Tibial nerve (tissue), 4 donors: Measurements from ENCODE around the gene DNASE1L1. TPM values are rescaled to one million over a fixed set of nuclear protein-coding genes. Genes with fewer than 3 reads are reported as not detected.
A peak's percentile ranks its signal among the peaks of the same experiment; 100 is the strongest.

ENCODE experiments used
- DNase-seq, 2 donors: peaks; one replicate each; pipeline ENCODE4 v3.0.0-alpha.2; 2019; ENCODE audit warnings: low spot score in 2 of 2
- H3K27ac ChIP-seq, 4 donors: fragments of 200-600 bp; sonication (generic) in 3 of 4; one replicate each; pipeline ENCODE4 v1.5.1; 2017 to 2019; ENCODE audit warnings: mild to moderate bottlenecking in 1 of 4
- H3K27me3 ChIP-seq, 2 donors: fragments of 200-600 bp; sonication (generic) in 1 of 2; one replicate each; pipeline versions ENCODE4 v1.5.1 to v1.6.0; 2017 to 2019
- H3K36me3 ChIP-seq, 3 donors: fragments of 200-600 bp; sonication (generic); one replicate each; pipeline ENCODE4 v1.5.1; 2018 to 2019
- H3K4me1 ChIP-seq, 4 donors: fragments of 200-600 bp; sonication (generic) in 3 of 4; one replicate each; pipeline ENCODE4 v1.5.1; 2017 to 2019
- H3K4me3 ChIP-seq, 4 donors: fragments of 200-600 bp; sonication (generic) in 3 of 4; one replicate each; pipeline ENCODE4 v1.5.1; 2017 to 2019; ENCODE audit warnings: mild to moderate bottlenecking in 1 of 4, moderate library complexity in 1 of 4
- H3K9me3 ChIP-seq, 4 donors: fragments of 200-600 bp; sonication (generic) in 3 of 4; one replicate each; pipeline ENCODE4 v1.5.1; 2017 to 2019
- CTCF ChIP-seq, 5 experiments: fragments of 200-600 bp in 3 of 5; fragments of 450-650 bp in 2 of 5; sonication (generic) in 3 of 5; IDR thresholded peaks; one replicate each; pipeline ENCODE4 v1.5.1; 2016 to 2019; ENCODE audit warnings: antibody characterized with exemption in 5 of 5, mild to moderate bottlenecking in 3 of 5, moderate library complexity in 2 of 5
- EP300 ChIP-seq, 2 donors: sonication (generic); formaldehyde crosslinking; IDR thresholded peaks; one replicate each; pipeline ENCODE4 v1.6.1; 2017; ENCODE audit warnings: antibody characterized with exemption in 2 of 2, mild to moderate bottlenecking in 1 of 2
- POLR2A ChIP-seq, 2 donors: fragments of 450-650 bp; IDR thresholded peaks; one replicate each; pipeline ENCODE4 v1.6.1; 2017; ENCODE audit warnings: antibody characterized with exemption in 2 of 2, mild to moderate bottlenecking in 2 of 2, moderate library complexity in 2 of 2
- WGBS, 2 donors: methylation state at CpG; one replicate each; pipeline ENCODE4 v1.1.5; 2018; 5-methylcytosine and 5-hydroxymethylcytosine counted together
- total RNA-seq, 4 donors: library from RNA; depleted of rRNA; stranded (reverse); fragments of >200 nt; gene quantifications; one replicate each; pipeline ENCODE4 v1.1.0, GENCODE V29; 2016

The DNASE1L1 gene
- total RNA-seq, 4 donors from 2014 or later = 21.4 to 36.0 (median 28.6) TPM

GRCh38 chrX:154366666-154367055 lies 42.4 kb downstream of the DNASE1L1 start:
- Histone ChIP-seq H3K27me3 (no peaks in the 10 kb centered on the region), H3K36me3 (peaks cover 0 to 62% (median 10%) of the 10 kb centered on the region in 3 donors), H3K9me3 (no peaks in the 10 kb centered on the region), H3K4me1 (peaks cover 0 to 33% (median 14%) of the 10 kb centered on the region in 4 donors), H3K27ac (peak overlapping the region in 2 of 4 donors; percentile 96 to 97), H3K4me3 (no peak overlapping the region)
- TF ChIP-seq CTCF (IDR thresholded peaks at IDR 0.05) = no peak
- no peak for TF ChIP-seq EP300 (IDR thresholded peaks at IDR 0.05)
- no peak for TF ChIP-seq POLR2A (IDR thresholded peaks at IDR 0.05)
- DNase-seq = no peak
- WGBS, 2 donors = 62 to 70% methylated on average over 8 to 11 of the region's 11 CpGs

GRCh38 chrX:154365997-154366665 lies 42.9 kb downstream of the DNASE1L1 start:
- H3K9me3 ChIP-seq = no peaks in the 10 kb centered on the region
- WGBS, 2 donors = 80 to 82% methylated on average over 12 to 25 of the region's 32 CpGs
- DNase-seq = no peak
- TF ChIP-seq CTCF (IDR thresholded peaks at IDR 0.05) (no peak), EP300 (IDR thresholded peaks at IDR 0.05) (no peak), POLR2A (IDR thresholded peaks at IDR 0.05) (no peak)
- peak overlapping the region in 2 of 4 donors; percentile 96 to 97 for H3K27ac ChIP-seq
- peaks cover 0 to 33% (median 14%) of the 10 kb centered on the region in 4 donors for H3K4me1 ChIP-seq
- peaks cover 0 to 67% (median 10%) of the 10 kb centered on the region in 3 donors for H3K36me3 ChIP-seq
- no peak overlapping the region for H3K4me3 ChIP-seq
- H3K27me3 ChIP-seq = no peaks in the 10 kb centered on the region

- no peak overlapping the region for H3K4me3 ChIP-seq
- DNase-seq = no peak
- 72% methylated on average over 17 of the region's 20 CpGs; no CpG with 5 or more reads in 1 of the 2 donors for WGBS, 2 donors
- peaks cover 0 to 73% (median 10%) of the 10 kb centered on the region in 3 donors for H3K36me3 ChIP-seq
- peak overlapping the region in 2 of 4 donors; percentile 33 to 64 for H3K27ac ChIP-seq
- TF ChIP-seq POLR2A (IDR thresholded peaks at IDR 0.05) (no peak), CTCF (IDR thresholded peaks at IDR 0.05) (no peak), EP300 (IDR thresholded peaks at IDR 0.05) (no peak)
- no peaks in the 10 kb centered on the region for H3K27me3 ChIP-seq
- H3K4me1 ChIP-seq = peaks cover 0 to 33% (median 14%) of the 10 kb centered on the region in 4 donors
- H3K9me3 ChIP-seq = no peaks in the 10 kb centered on the region
Observed at GRCh38 chrX:154365052-154365600, 43.9 kb downstream of the DNASE1L1 start.

- Histone ChIP-seq H3K27ac (no peak overlapping the region), H3K4me3 (no peak overlapping the region), H3K4me1 (peaks cover 0 to 33% (median 14%) of the 10 kb centered on the region in 4 donors), H3K27me3 (no peaks in the 10 kb centered on the region), H3K9me3 (no peaks in the 10 kb centered on the region), H3K36me3 (peaks cover 0 to 86% (median 22%) of the 10 kb centered on the region in 3 donors)
- DNase-seq = no peak
- WGBS, 2 donors = 75 to 81% methylated on average over 9 to 20 of the region's 20 CpGs
- TF ChIP-seq POLR2A (IDR thresholded peaks at IDR 0.05) (no peak), EP300 (IDR thresholded peaks at IDR 0.05) (no peak), CTCF (IDR thresholded peaks at IDR 0.05) (no peak)
Observed at GRCh38 chrX:154363706-154364439, 45.2 kb downstream of the DNASE1L1 start.
